Measurements from ENCODE around the gene PHLPP1. TPM values are rescaled to one million over a fixed set of nuclear protein-coding genes. Genes with fewer than 3 reads are reported as not detected.
A peak's percentile ranks its signal among the peaks of the same experiment; 100 is the strongest.

The PHLPP1 gene
- total and polyA plus RNA-seq, 2 of the 13 experiments (the other 11 are each of a cell fraction or from before 2014, with no cell fraction given) = 9.8 to 18.5 TPM

DNA sequence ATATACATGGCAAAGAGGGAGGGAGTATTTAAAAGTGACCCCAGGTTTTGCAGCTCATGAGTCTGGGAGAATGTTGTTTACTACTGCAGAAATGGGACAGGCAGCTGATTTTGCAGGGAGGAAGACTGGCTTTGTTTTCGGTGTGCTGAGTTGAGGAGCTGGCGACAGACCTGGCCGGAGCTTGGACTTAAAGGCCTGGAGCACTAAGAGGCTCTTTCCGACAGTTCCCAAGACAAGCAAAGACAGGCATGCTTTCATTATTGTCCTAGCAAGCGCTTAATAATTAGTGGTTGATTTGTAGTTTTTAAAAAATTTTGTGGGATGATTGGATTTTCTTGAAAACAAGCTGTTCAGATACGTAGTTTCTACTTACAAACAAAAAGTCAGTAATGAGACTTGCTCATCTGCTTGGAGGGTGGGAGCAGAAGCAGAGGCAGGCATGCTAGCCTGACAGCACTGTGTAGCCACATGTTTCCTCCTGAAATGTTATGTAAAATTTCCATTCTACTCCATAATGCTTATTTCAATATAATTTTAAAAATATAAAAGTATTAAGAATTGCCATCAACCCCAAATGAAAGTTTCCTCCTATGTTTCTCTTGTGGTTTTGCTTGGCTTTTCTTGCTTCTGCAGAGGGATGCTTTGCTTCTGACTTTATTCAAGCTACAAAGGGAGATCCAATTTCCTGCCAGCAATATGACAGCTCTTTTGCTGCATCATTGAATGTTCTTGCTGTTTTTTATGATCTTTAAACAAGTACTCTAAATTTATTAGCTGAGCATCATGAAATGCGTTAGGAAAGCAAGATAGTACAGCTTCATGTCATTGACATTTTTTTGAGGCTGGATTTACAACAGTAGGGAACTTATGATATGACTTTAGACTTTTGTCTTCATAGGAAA, 75.8 kb downstream of the PHLPP1 start:
- Histone ChIP-seq H3K9me3 (ENCODE audit: low read length) (no peaks in the 10 kb centered on the region), H4K20me1 (ENCODE audit: insufficient read depth, low read length) (peaks cover under 1% of the 10 kb centered on the region; the same call in 1 of the 2 replicates), H3K4me2 (ENCODE audit: low read depth, low read length) (0 out of 2 replicates have a peak overlapping the region, but pooled peaks have one; percentile 0), H3K27me3 (ENCODE audit: control insufficient read depth in 1 of 2, insufficient read depth in 2 of 2, low read length in 2 of 2) (no peaks in the 10 kb centered on the region), H3K9ac (ENCODE audit: insufficient read depth, low read depth, low read length) (no peak overlapping the region), H2AFZ (ENCODE audit: low read length) (no peak overlapping the region), H3K79me2 (ENCODE audit: insufficient read depth, low read length) (peaks cover 94% of the 10 kb centered on the region), H3K27ac (ENCODE audit: extremely low read length, insufficient read depth, low read length) (peak overlapping the region; percentile 25), H3K36me3 (replicated peaks in 1 of 2; ENCODE audit: control insufficient read depth in 1 of 2, insufficient read depth in 2 of 2, low read length in 2 of 2) (no peaks in the 10 kb centered on the region), H3K4me1 (ENCODE audit: insufficient read depth, low read length) (peaks cover 89% of the 10 kb centered on the region), H3K4me3 (replicated peaks in 1 of 3; ENCODE audit: insufficient read depth in 1 of 3, low read depth in 2 of 3, low read length in 3 of 3) (no peak overlapping the region)
- 92% methylated on average over 7 of the region's 7 CpGs for WGBS (ENCODE audit: low lambda C conversion rate)
- POLR2A ChIA-PET = interaction anchor here (2.2 kb wide), 1 partner anchor 76 kb away, joined by 5 read pairs; the partner anchor contains the start of gene PHLPP1
- no peak for TF ChIP-seq ZMYM4 (CRISPR knock-in tag; IDR thresholded peaks at IDR 0.05)
- CTCF ChIA-PET (ENCODE audit: low intra/inter-chr PET ratio, low total read pairs) = no interaction called here
- no TSS peak for BruUV-seq (replicated peaks)
- in situ Hi-C loops (cut with HindIII; ENCODE audit: extremely low pct_ligation_motif_present, low pct_unique_long_range_greater_than_20kb) = no loop called here
- no peak for DNase-seq (ENCODE audit: low spot score)
- FAIRE-seq = no peak
- intact Hi-C loops (cut with micrococcal nuclease; ENCODE audit: unreplicated experiment) = no loop called here
- peak; percentile 31; the same call in 1 of the 3 replicates for ATAC-seq

DNA sequence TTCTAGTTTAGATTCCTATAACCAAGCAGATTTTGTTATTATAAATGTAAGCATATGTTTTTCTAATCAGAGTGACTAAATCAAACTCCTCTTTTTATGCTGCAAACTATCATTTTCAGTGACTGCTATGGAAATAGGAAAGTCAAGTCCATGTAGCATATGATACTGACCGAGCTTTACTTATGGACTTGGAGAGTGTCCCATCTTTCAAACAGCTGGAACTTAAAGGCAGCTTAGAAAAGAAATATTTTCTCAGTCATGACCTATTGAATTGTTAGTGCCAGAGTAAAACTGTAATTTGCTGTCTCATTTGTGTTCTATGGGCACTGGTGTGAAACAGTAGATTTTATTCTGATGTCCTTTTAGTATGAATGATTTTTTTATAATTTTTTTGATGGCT, 76.7 kb downstream of the PHLPP1 start:
- ATAC-seq (no peak), DNase-seq (ENCODE audit: low spot score) (no peak), FAIRE-seq (peak; percentile 21)
- BruUV-seq (replicated peaks) = no TSS peak
- Histone ChIP-seq H3K4me2 (ENCODE audit: low read depth, low read length) (no peak overlapping the region), H2AFZ (ENCODE audit: low read length) (no peak overlapping the region), H3K27ac (ENCODE audit: extremely low read length, insufficient read depth, low read length) (peak overlapping the region; percentile 4), H3K4me3 (replicated peaks in 1 of 3; ENCODE audit: insufficient read depth in 1 of 3, low read depth in 2 of 3, low read length in 3 of 3) (no peak overlapping the region), H3K27me3 (ENCODE audit: control insufficient read depth in 1 of 2, insufficient read depth in 2 of 2, low read length in 2 of 2) (no peaks in the 10 kb centered on the region), H3K4me1 (ENCODE audit: insufficient read depth, low read length) (peaks cover 89% of the 10 kb centered on the region), H3K9ac (ENCODE audit: insufficient read depth, low read depth, low read length) (no peak overlapping the region), H3K36me3 (replicated peaks in 1 of 2; ENCODE audit: control insufficient read depth in 1 of 2, insufficient read depth in 2 of 2, low read length in 2 of 2) (no peaks in the 10 kb centered on the region), H3K79me2 (ENCODE audit: insufficient read depth, low read length) (peaks cover 89% of the 10 kb centered on the region), H3K9me3 (ENCODE audit: low read length) (no peaks in the 10 kb centered on the region), H4K20me1 (ENCODE audit: insufficient read depth, low read length) (no peaks in the 10 kb centered on the region)
- POLR2A ChIA-PET = no interaction called here
- CTCF ChIA-PET (ENCODE audit: low intra/inter-chr PET ratio, low total read pairs) = no interaction called here
- 94% methylated on average over 1 of the region's 1 CpG for WGBS (ENCODE audit: low lambda C conversion rate)
- intact Hi-C loops (cut with micrococcal nuclease; ENCODE audit: unreplicated experiment) = no loop called here
- in situ Hi-C loops (cut with HindIII; ENCODE audit: extremely low pct_ligation_motif_present, low pct_unique_long_range_greater_than_20kb) = no loop called here
- TF ChIP-seq MTA3 (CRISPR knock-in tag; IDR thresholded peaks at IDR 0.05) = no peak
- no peak for TF ChIP-seq ZHX1 (CRISPR knock-in tag; IDR thresholded peaks at IDR 0.05; ENCODE audit: low read depth)
- TF ChIP-seq THAP7 (CRISPR knock-in tag; IDR thresholded peaks at IDR 0.05) = no peak
- TF ChIP-seq ZNF256 (CRISPR knock-in tag; conservative IDR thresholded peaks at IDR 0.05) = no peak
- TF ChIP-seq ZNF674 (CRISPR knock-in tag; IDR thresholded peaks at IDR 0.05; ENCODE audit: low read depth) = no peak
- TF ChIP-seq ZNF317 (CRISPR knock-in tag; IDR thresholded peaks at IDR 0.05) = no peak
- TF ChIP-seq, protein P1, sequence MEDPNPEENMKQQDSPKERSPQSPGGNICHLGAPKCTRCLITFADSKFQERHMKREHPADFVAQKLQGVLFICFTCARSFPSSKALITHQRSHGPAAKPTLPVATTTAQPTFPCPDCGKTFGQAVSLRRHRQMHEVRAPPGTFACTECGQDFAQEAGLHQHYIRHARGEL (CRISPR knock-in tag; IDR thresholded peaks at IDR 0.05) = no peak
- TF ChIP-seq ZFP36L1 (CRISPR knock-in tag; IDR thresholded peaks at IDR 0.05) = no peak
- TF ChIP-seq ZNF513 (CRISPR knock-in tag; conservative IDR thresholded peaks at IDR 0.05) = no peak
